ENCODE data around the gene WDR37.

The WDR37 gene

DNA sequence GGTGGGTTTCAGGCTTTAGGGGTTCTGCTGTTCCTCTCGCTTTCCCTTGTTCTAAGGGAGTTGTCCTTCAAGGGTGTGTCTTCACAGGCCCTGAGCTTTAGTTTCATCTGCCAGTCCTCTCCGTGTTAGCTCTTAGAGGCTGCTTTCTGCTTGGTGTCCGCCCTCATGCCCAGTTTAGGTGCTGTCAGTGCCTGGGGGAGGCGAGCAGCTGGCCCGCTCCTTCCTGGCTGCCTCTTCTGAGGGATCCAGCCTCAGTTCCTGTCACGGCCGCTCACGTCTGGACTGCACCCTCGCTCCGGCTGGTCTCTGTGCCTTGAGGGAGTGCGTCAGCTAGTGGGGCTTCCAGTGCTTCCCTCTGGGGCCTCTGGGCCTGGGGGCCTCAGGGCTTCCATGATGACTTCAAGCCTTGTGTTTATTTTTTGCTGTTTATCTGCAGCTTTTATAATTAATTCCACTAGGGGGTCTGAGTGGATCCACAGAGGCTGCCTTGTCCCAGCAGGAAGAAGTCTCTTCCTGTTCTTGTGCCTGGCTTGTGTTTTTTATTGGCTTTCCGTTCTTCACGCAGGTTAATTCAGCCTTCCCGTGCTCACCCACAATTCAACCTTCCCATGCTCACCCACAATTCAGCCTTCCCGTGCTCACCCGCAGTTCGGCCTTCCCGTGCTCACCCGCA lies 33.0 kb downstream of the WDR37 start:
- Histone ChIP-seq H2AFZ (ENCODE audit: low read length) (no peak overlapping the region), H3F3A (ENCODE audit: insufficient read depth, low read length) (no peaks in the 10 kb centered on the region), H4K20me1 (ENCODE audit: insufficient read depth, low read length) (no peaks in the 10 kb centered on the region), H3K9ac (ENCODE audit: low read length) (no peak overlapping the region), H3K4me3 (ENCODE audit: low read depth, low read length, poor library complexity, severe bottlenecking) (no peak overlapping the region), H3K4me2 (ENCODE audit: low read length) (no peak overlapping the region), H3K79me2 (ENCODE audit: insufficient read depth, low read length) (no peaks in the 10 kb centered on the region), H3K27me3 (ENCODE audit: insufficient read depth, low read length) (no peaks in the 10 kb centered on the region), H3K9me3 (ENCODE audit: low read length) (no peaks in the 10 kb centered on the region), H3K27ac (ENCODE audit: low read depth, low read length, poor library complexity, severe bottlenecking) (no peak overlapping the region), H3K4me1 (ENCODE audit: insufficient read depth, low read length, severe bottlenecking) (no peaks in the 10 kb centered on the region), H3K9me2 (ENCODE audit: low read depth, low read length) (no peaks in the 10 kb centered on the region), H3K36me3 (ENCODE audit: insufficient read depth, low read length) (peaks cover 82% of the 10 kb centered on the region)
- TF ChIP-seq, protein P1, sequence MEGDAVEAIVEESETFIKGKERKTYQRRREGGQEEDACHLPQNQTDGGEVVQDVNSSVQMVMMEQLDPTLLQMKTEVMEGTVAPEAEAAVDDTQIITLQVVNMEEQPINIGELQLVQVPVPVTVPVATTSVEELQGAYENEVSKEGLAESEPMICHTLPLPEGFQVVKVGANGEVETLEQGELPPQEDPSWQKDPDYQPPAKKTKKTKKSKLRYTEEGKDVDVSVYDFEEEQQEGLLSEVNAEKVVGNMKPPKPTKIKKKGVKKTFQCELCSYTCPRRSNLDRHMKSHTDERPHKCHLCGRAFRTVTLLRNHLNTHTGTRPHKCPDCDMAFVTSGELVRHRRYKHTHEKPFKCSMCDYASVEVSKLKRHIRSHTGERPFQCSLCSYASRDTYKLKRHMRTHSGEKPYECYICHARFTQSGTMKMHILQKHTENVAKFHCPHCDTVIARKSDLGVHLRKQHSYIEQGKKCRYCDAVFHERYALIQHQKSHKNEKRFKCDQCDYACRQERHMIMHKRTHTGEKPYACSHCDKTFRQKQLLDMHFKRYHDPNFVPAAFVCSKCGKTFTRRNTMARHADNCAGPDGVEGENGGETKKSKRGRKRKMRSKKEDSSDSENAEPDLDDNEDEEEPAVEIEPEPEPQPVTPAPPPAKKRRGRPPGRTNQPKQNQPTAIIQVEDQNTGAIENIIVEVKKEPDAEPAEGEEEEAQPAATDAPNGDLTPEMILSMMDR (IDR thresholded peaks at IDR 0.05; ENCODE audit: low read length): no peak
- no peak for TF ChIP-seq EZH2 (IDR thresholded peaks at IDR 0.05; ENCODE audit: borderline replicate concordance, low read length)

DNA sequence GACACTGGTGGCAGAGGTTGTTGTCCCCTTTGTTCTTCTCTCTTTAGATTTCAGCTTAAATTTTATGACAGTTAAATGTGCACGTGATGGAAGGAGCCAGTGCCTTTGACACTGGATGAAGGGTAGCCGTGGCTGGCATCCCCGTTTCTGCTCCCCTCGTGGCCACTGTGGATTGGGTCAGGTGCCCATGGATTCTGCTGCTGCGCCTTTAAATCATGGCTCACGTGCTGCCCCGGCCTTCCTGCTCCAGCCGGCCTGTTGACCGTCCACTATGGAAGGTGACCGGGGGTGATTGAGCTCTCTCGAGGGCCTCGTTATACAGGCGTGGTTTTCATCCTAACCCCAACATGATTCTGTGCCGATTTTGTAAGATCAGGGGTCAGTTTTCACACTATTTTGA lies 34.5 kb downstream of the WDR37 start:
- Histone ChIP-seq H3K4me3 (ENCODE audit: low read depth, low read length, poor library complexity, severe bottlenecking) (no peak overlapping the region), H3K4me1 (ENCODE audit: insufficient read depth, low read length, severe bottlenecking) (no peaks in the 10 kb centered on the region), H3K9me2 (ENCODE audit: low read depth, low read length) (no peaks in the 10 kb centered on the region), H3K27me3 (ENCODE audit: insufficient read depth, low read length) (no peaks in the 10 kb centered on the region), H3K9ac (ENCODE audit: low read length) (no peak overlapping the region), H3K79me2 (ENCODE audit: insufficient read depth, low read length) (no peaks in the 10 kb centered on the region), H3K4me2 (ENCODE audit: low read length) (no peak overlapping the region), H4K20me1 (ENCODE audit: insufficient read depth, low read length) (no peaks in the 10 kb centered on the region), H3K27ac (ENCODE audit: low read depth, low read length, poor library complexity, severe bottlenecking) (no peak overlapping the region), H2AFZ (ENCODE audit: low read length) (no peak overlapping the region), H3F3A (ENCODE audit: insufficient read depth, low read length) (no peaks in the 10 kb centered on the region), H3K9me3 (ENCODE audit: low read length) (no peaks in the 10 kb centered on the region), H3K36me3 (ENCODE audit: insufficient read depth, low read length) (peaks cover 83% of the 10 kb centered on the region)
- TF ChIP-seq, protein P1 (IDR thresholded peaks at IDR 0.05; ENCODE audit: low read length): no peak
- TF ChIP-seq EZH2 (IDR thresholded peaks at IDR 0.05; ENCODE audit: borderline replicate concordance, low read length): no peak

DNA sequence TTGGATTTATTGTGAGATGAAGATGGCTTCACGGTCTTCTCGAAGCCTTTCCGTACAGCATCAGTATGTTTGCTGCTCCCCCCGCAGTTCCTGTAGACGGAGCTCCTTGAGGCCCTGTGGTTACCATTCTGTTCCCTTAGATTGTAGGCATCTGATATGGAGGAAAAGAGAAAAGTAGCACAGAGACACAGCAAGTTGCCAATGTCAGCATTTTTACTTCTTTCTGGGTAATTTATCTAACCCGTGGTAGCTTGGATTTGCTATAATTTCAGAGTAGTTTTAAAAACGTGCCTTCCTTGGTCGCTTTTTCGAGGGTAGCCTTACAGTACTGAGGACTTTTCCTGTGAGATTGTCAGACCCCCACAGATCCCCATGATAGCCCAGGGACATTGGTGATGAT lies 37.5 kb downstream of the WDR37 start:
- H3K36me3 ChIP-seq (ENCODE audit: insufficient read depth, low read length): peaks cover 78% of the 10 kb centered on the region
- H3K27ac ChIP-seq (ENCODE audit: low read depth, low read length, poor library complexity, severe bottlenecking): no peak overlapping the region
- no peak overlapping the region for H3K4me3 ChIP-seq (ENCODE audit: low read depth, low read length, poor library complexity, severe bottlenecking)
- H2AFZ ChIP-seq (ENCODE audit: low read length): no peak overlapping the region
- no peaks in the 10 kb centered on the region for H3F3A ChIP-seq (ENCODE audit: insufficient read depth, low read length)
- no peaks in the 10 kb centered on the region for H3K9me2 ChIP-seq (ENCODE audit: low read depth, low read length)
- no peak overlapping the region for H3K9ac ChIP-seq (ENCODE audit: low read length)
- no peak overlapping the region for H3K4me2 ChIP-seq (ENCODE audit: low read length)
- TF ChIP-seq, protein P1 (IDR thresholded peaks at IDR 0.05; ENCODE audit: low read length): no peak
- TF ChIP-seq EZH2 (IDR thresholded peaks at IDR 0.05; ENCODE audit: borderline replicate concordance, low read length): no peak
- H3K9me3 ChIP-seq (ENCODE audit: low read length): no peaks in the 10 kb centered on the region
- no peaks in the 10 kb centered on the region for H3K79me2 ChIP-seq (ENCODE audit: insufficient read depth, low read length)
- no peaks in the 10 kb centered on the region for H3K4me1 ChIP-seq (ENCODE audit: insufficient read depth, low read length, severe bottlenecking)
- no peaks in the 10 kb centered on the region for H4K20me1 ChIP-seq (ENCODE audit: insufficient read depth, low read length)
- no peaks in the 10 kb centered on the region for H3K27me3 ChIP-seq (ENCODE audit: insufficient read depth, low read length)

All from OCI-LY1 (cell line).